Lower leg skin (tissue), 3 donors: Measurements from ENCODE around the gene NXNL1.

Experiments
- POLR2A ChIP-seq, 2 donors: fragments of 450-650 bp; IDR thresholded peaks; one replicate each; pipeline ENCODE4 v1.6.1; 2016 to 2017; ENCODE audit warnings: antibody characterized with exemption in 2 of 2, mild to moderate bottlenecking in 1 of 2, moderate library complexity in 1 of 2
- TF ChIP-seq, protein P1 (sequence below), 3 donors: fragments of 450-650 bp; IDR thresholded peaks; one replicate each; pipeline ENCODE4 v1.5.1; 2016; ENCODE audit warnings: antibody characterized with exemption in 3 of 3, mild to moderate bottlenecking in 3 of 3, moderate library complexity in 2 of 3

DNA sequence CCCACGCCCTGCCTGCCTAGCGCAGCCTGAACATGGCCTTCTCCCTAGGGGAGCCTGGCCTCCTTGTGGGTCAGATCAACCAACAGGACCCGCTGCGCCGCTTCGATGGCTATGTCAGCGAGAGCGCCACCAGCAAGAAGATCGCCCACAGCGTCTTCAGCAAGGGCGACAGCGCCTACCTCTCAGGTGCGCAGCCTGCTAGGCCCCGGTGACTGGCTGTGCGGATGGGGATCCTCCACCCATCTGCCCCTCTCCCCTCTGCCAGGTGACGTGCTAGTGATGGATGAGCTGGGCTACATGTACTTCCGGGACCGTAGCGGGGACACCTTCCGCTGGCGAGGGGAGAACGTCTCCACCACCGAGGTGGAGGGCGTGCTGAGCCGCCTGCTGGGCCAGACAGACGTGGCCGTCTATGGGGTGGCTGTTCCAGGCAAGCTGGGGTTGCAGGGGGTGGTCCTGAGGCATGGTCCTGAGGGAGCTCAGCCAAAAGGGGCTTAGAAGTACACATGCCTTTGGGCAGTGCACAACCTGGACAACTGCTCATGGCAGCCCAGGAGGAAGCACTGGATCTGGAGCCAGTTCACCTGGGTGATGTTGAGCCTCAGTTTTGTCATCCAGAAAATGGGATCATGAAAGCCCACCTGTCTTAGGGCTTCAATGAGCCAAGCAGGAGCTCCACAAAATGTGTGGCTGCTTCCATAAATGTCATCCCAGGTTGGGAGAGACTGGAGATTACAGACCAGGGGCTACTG, 39.9 kb upstream of the NXNL1 start:
- TF ChIP-seq POLR2A (IDR thresholded peaks at IDR 0.05) = no peak
- TF ChIP-seq, protein P1, sequence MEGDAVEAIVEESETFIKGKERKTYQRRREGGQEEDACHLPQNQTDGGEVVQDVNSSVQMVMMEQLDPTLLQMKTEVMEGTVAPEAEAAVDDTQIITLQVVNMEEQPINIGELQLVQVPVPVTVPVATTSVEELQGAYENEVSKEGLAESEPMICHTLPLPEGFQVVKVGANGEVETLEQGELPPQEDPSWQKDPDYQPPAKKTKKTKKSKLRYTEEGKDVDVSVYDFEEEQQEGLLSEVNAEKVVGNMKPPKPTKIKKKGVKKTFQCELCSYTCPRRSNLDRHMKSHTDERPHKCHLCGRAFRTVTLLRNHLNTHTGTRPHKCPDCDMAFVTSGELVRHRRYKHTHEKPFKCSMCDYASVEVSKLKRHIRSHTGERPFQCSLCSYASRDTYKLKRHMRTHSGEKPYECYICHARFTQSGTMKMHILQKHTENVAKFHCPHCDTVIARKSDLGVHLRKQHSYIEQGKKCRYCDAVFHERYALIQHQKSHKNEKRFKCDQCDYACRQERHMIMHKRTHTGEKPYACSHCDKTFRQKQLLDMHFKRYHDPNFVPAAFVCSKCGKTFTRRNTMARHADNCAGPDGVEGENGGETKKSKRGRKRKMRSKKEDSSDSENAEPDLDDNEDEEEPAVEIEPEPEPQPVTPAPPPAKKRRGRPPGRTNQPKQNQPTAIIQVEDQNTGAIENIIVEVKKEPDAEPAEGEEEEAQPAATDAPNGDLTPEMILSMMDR (IDR thresholded peaks at IDR 0.05) = no peak
